WTC11 (cell line): ENCODE measurements around the gene ARL4D. TPM values are rescaled to one million over a fixed set of nuclear protein-coding genes. Genes with fewer than 3 reads are reported as not detected.

ENCODE experiments used
- ATAC-seq: fragments of 200-7000 bp; cut with Tn5 transposase; 2 replicates; pipeline ENCODE4 v1.10.0; 2021; ENCODE audit warnings: mild to moderate bottlenecking, moderate library complexity
- CTCF ChIA-PET: fragments of 300-600 bp; sonication (Branson Sonifier 250); formaldehyde crosslinking; loops from one replicate; lab custom pipeline; 2021; ENCODE audit warnings: antibody characterized with exemption; lab: Charles Lee
- POLR2A ChIA-PET: fragments of 350-600 bp; sonication (Branson Sonifier 250); formaldehyde crosslinking; loops from one replicate; lab custom pipeline; 2021; ENCODE audit warnings: antibody characterized with exemption; lab: Charles Lee
- DNase-seq: peaks from one replicate; pipeline ENCODE4 v3.0.0; 2021; ENCODE audit warnings: low spot score
- H3K27ac Mint-ChIP-seq: 2 replicates; pipeline ENCODE4 v1.8.0; 2021; ENCODE audit warnings: mixed read lengths
- H3K27me3 Mint-ChIP-seq: 2 replicates; pipeline ENCODE4 v1.8.0; 2021; ENCODE audit warnings: low read depth, mild to moderate bottlenecking, moderate library complexity, mixed read lengths
- H3K36me3 Mint-ChIP-seq: 2 replicates; pipeline ENCODE4 v1.8.0; 2021; ENCODE audit warnings: mixed read lengths
- H3K4me1 Mint-ChIP-seq: 2 replicates; pipeline ENCODE4 v1.8.0; 2022; ENCODE audit warnings: mixed read lengths
- H3K4me3 Mint-ChIP-seq: 2 replicates; pipeline ENCODE4 v1.8.0; 2021; ENCODE audit warnings: mild to moderate bottlenecking, moderate library complexity, mixed read lengths
- H3K9me3 Mint-ChIP-seq: 2 replicates; pipeline ENCODE4 v1.8.0; 2021; ENCODE audit warnings: mixed read lengths
- ATF6 ChIP-seq: sonication (generic); formaldehyde crosslinking; IDR thresholded peaks from 2 replicates; pipeline ENCODE4 v1.8.1; 2023; ENCODE audit warnings: mild to moderate bottlenecking, missing genetic modification reagents
- CBFB ChIP-seq: sonication (generic); formaldehyde crosslinking; IDR thresholded peaks from 2 replicates; pipeline ENCODE4 v1.8.1; 2022; ENCODE audit warnings: mild to moderate bottlenecking, low read depth, missing genetic modification reagents
- CREB1 ChIP-seq: sonication (generic); formaldehyde crosslinking; IDR thresholded peaks from 2 replicates; pipeline ENCODE4 v1.8.0; 2023; ENCODE audit warnings: mild to moderate bottlenecking, missing genetic modification reagents
- CTCF ChIP-seq: fragments of 200-600 bp; IDR thresholded peaks from 2 replicates; pipeline ENCODE4 v1.8.0; 2022; ENCODE audit warnings: antibody characterized with exemption
- E2F1 ChIP-seq: sonication (generic); formaldehyde crosslinking; IDR thresholded peaks from 2 replicates; pipeline ENCODE4 v1.8.0; 2022; ENCODE audit warnings: mild to moderate bottlenecking, missing genetic modification reagents
- E2F4 ChIP-seq: sonication (generic); formaldehyde crosslinking; IDR thresholded peaks from 2 replicates; pipeline ENCODE4 v1.8.1; 2022; ENCODE audit warnings: low read depth, mild to moderate bottlenecking, moderate library complexity, missing genetic modification reagents, borderline replicate concordance
- E2F5 ChIP-seq: sonication (generic); formaldehyde crosslinking; IDR thresholded peaks from 2 replicates; pipeline ENCODE4 v1.8.1; 2022; ENCODE audit warnings: mild to moderate bottlenecking, moderate library complexity, missing genetic modification reagents
- FOXK1 ChIP-seq: sonication (generic); formaldehyde crosslinking; IDR thresholded peaks from 2 replicates; pipeline ENCODE4 v1.8.0; 2022; ENCODE audit warnings: mild to moderate bottlenecking, moderate library complexity, missing genetic modification reagents
- FOXP4 ChIP-seq: sonication (generic); formaldehyde crosslinking; IDR thresholded peaks from 2 replicates; pipeline ENCODE4 v1.8.0; 2022; ENCODE audit warnings: mild to moderate bottlenecking, missing genetic modification reagents
- GTF2I ChIP-seq: fragments of 250-450 bp; sonication (Bioruptor Pico); conservative IDR thresholded peaks from 2 replicates; pipeline ENCODE4 v1.4.0; 2021; ENCODE audit warnings: mild to moderate bottlenecking
- HMGA2 ChIP-seq: fragments of 250-450 bp; sonication (Bioruptor Pico); IDR thresholded peaks from 2 replicates; pipeline ENCODE4 v1.4.0; 2021; ENCODE audit warnings: mild to moderate bottlenecking, moderate library complexity
- MAX ChIP-seq: sonication (generic); formaldehyde crosslinking; IDR thresholded peaks from 2 replicates; pipeline ENCODE4 v1.8.0; 2022; ENCODE audit warnings: mild to moderate bottlenecking, missing genetic modification reagents
- NR3C1 ChIP-seq: sonication (generic); formaldehyde crosslinking; conservative IDR thresholded peaks from 2 replicates; pipeline ENCODE4 v1.8.1; 2023; ENCODE audit warnings: low read depth, mild to moderate bottlenecking, missing genetic modification reagents
- OVOL2 ChIP-seq: fragments of 250-450 bp; sonication (Bioruptor Pico); IDR thresholded peaks from 2 replicates; pipeline ENCODE4 v1.9.0; 2021; ENCODE audit warnings: mild to moderate bottlenecking, borderline replicate concordance
- SMAD3 ChIP-seq: sonication (generic); formaldehyde crosslinking; IDR thresholded peaks from 2 replicates; pipeline ENCODE4 v1.8.0; 2022; ENCODE audit warnings: missing genetic modification reagents, mild to moderate bottlenecking, borderline replicate concordance
- SOX15 ChIP-seq: fragments of 250-450 bp; sonication (Bioruptor Pico); IDR thresholded peaks from 2 replicates; pipeline ENCODE4 v1.9.0; 2021; ENCODE audit warnings: mild to moderate bottlenecking
- TEAD1 ChIP-seq: sonication (generic); formaldehyde crosslinking; IDR thresholded peaks from 2 replicates; pipeline ENCODE4 v1.8.0; 2022; ENCODE audit warnings: mild to moderate bottlenecking, missing genetic modification reagents
- TEAD4 ChIP-seq: sonication (generic); formaldehyde crosslinking; IDR thresholded peaks from 2 replicates; pipeline ENCODE4 v1.8.0; 2022; ENCODE audit warnings: mild to moderate bottlenecking, missing genetic modification reagents
- USF1 ChIP-seq: sonication (generic); formaldehyde crosslinking; IDR thresholded peaks from 2 replicates; pipeline ENCODE4 v1.8.0; 2022; ENCODE audit warnings: mild to moderate bottlenecking, missing genetic modification reagents
- ZBTB21 ChIP-seq: sonication (generic); formaldehyde crosslinking; IDR thresholded peaks from 2 replicates; pipeline ENCODE4 v1.8.1; 2023; ENCODE audit warnings: mild to moderate bottlenecking, missing genetic modification reagents, borderline replicate concordance
- ZNF121 ChIP-seq: sonication (generic); formaldehyde crosslinking; IDR thresholded peaks from 2 replicates; pipeline ENCODE4 v1.8.0; 2023; ENCODE audit warnings: missing genetic modification reagents
- ZNF416 ChIP-seq: fragments of 250-450 bp; sonication (Bioruptor Pico); IDR thresholded peaks from 2 replicates; pipeline ENCODE4 v1.9.0; 2021; ENCODE audit warnings: mild to moderate bottlenecking, inconsistent platforms
- total RNA-seq: library from RNA; stranded (reverse); gene quantifications from 3 replicates; pipeline ENCODE4 v1.2.3, GENCODE V29; 2021

Gene ARL4D
- total RNA-seq, 1 experiment from 2014 or later: 11.9 TPM

- peaks cover 3% of the 10 kb centered on the region for H3K36me3 Mint-ChIP-seq
- no peak overlapping the region for H3K4me3 Mint-ChIP-seq
- peaks cover 7% of the 10 kb centered on the region for H3K27me3 Mint-ChIP-seq
- peaks cover 4% of the 10 kb centered on the region; the same call in 1 of the 2 replicates for H3K9me3 Mint-ChIP-seq
- CTCF ChIA-PET: no interaction called here
- peaks cover 38% of the 10 kb centered on the region for H3K4me1 Mint-ChIP-seq
- ATAC-seq: no peak
- TF ChIP-seq CTCF (no peak), CBFB (CRISPR knock-in tag) (no peak), HMGA2 (no peak), FOXP4 (CRISPR knock-in tag) (no peak), FOXK1 (no peak), ZBTB21 (CRISPR knock-in tag) (no peak), TEAD1 (no peak), OVOL2 (CRISPR knock-in tag) (no peak), E2F1 (CRISPR knock-in tag) (no peak), E2F5 (CRISPR knock-in tag) (no peak), SMAD3 (CRISPR knock-in tag) (no peak), ATF6 (CRISPR knock-in tag) (no peak), MAX (CRISPR knock-in tag) (no peak), SOX15 (CRISPR knock-in tag) (no peak), GTF2I (CRISPR knock-in tag) (no peak)
- TF ChIP-seq, all 79 proteins: peak for 0
- no peak overlapping the region for H3K27ac Mint-ChIP-seq
- POLR2A ChIA-PET: no interaction called here
- no peak for DNase-seq
Observed at GRCh38 chr17:43363181-43363925, 35.4 kb upstream of the ARL4D start.

- H3K9me3 Mint-ChIP-seq: peaks cover 4% of the 10 kb centered on the region; the same call in 1 of the 2 replicates
- H3K36me3 Mint-ChIP-seq: peaks cover 3% of the 10 kb centered on the region; the same call in 1 of the 2 replicates
- ATAC-seq: no peak
- ChIA-PET CTCF (no interaction called here), POLR2A (no interaction called here)
- H3K27ac Mint-ChIP-seq: no peak overlapping the region
- H3K27me3 Mint-ChIP-seq: peaks cover 3% of the 10 kb centered on the region
- no peak overlapping the region for H3K4me3 Mint-ChIP-seq
- H3K4me1 Mint-ChIP-seq: peaks cover 38% of the 10 kb centered on the region
- no peak for DNase-seq
- no peak for TF ChIP-seq USF1 (CRISPR knock-in tag)
- TF ChIP-seq ZNF416 (CRISPR knock-in tag): no peak
- TF ChIP-seq ZNF121: no peak
- no peak for TF ChIP-seq NR3C1 (CRISPR knock-in tag)
- TF ChIP-seq TEAD4: no peak
- TF ChIP-seq E2F4: no peak
- TF ChIP-seq CREB1 (CRISPR knock-in tag): no peak
Observed at GRCh38 chr17:43363926-43364285, 34.9 kb upstream of the ARL4D start.
